HG02623 (cell line): Measurements from ENCODE around the gene POP7.
A peak's percentile ranks its signal among the peaks of the same experiment; 100 is the strongest.
"Not testable (repeated sequence)": the region's sequence is repeated elsewhere in the genome, so short reads cannot be mapped to it uniquely, and the experiment has no call there.

Source experiments
- ATAC-seq: cut with Tn5 transposase; IDR thresholded peaks from one replicate; pipeline ENCODE4 v1.9.1; 2021; ENCODE audit warnings: moderate library complexity; ENCODE audit not compliant: unreplicated experiment

Gene POP7

DNA sequence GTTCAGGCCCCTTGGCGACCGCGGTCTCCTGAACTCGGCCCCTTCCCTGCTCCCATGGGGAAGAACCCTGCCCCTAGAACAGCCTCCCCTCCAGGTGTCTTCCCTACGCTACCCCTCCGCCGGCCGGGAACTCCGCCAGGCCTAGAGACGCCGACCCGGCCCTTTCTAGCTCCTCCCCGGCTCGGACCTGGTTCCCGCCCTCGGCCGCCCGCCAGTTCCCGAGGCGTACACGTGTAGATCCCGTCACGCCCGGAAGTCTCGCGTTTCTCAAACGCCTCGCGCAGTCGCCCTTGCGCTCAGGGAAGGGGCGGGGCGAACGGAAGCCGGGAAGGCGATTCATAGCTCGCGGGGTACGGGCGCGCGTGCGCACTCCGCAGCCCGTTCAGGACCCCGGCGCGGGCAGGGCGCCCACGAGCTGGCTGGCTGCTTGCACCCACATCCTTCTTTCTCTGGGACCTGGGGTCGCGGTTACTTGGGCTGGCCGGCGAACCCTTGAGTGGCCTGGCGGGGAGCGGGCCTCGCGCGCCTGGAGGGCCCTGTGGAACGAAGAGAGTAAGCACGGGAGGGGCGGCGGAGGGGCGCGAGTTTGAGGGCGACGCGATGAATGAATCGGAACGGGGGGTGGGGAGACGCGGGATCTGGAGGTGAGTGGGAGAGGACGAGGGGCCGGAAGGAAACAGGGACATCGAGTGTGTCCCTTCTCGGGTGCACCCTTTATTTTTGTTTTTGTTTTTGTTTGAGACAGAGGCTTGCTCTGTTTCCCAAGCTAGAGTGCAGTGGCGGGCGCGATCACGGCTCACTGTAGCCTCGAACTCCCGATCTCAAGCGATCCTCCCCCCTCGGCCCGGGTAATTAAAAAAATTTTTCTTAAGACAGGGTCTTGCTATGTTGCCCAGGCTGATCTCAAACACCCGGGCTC, at the start of gene POP7:
Gene POP7, plus strand, starts transcription at position 369 of the 919 bp plus-strand sequence. CDS start 710 bp downstream, outside the sequence.
- ATAC-seq = peak; percentile 87

DNA sequence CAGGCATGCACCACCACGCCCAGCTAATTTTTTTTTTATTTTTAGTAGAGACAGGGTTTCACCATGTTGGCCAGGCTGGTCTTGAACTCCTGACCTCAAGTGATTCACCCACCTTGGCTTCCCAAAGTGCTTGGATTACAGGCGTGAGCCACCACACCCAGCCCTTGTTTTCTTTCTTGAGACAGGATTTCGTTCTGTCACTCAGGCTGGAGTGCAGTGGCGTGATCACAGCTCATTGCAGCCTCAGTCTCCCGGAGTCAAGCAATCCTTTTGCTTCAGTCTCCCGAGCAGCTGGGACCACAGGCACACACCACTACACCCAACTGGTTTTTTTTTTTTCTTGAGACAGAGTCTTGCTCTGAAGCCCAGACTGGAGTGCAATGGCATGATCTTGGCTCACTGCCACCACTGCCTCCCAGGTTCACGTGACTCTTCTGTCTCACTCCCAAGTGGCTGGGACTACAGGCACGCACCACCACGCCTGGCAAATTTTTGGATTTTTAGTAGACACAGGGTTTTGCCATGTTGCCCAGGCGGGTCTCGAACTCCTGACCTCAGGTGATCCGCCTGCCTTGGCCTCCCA, 43.6 kb upstream of the POP7 start:
- not testable (repeated sequence) for ATAC-seq

DNA sequence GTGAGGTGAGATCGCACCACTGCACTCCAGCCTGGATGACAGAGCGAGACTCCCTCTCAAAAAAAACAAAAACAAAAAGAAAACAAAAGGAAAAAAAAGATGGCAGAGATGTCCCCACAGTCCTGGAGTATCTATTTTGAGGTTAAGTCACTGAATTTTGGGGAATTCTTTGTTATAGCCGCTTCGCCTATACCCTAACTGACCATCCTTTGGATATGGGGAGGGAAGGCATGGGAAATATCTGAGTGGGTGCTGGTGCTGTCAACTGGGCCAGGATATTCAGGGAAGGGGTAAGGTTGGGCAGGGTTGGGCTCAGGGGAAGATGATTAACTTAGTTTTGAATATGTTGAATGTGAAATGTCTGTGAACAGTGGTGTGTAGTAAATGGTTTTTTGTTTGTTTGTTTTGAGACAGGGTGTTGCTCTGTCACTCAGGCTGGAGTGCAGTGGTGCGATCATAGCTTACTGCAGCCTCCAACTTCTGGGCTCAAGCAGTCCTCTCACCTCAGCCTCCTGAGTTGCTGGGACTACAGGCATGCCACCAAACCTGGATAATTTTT, 40.7 kb upstream of the POP7 start:
- no peak for ATAC-seq

- ATAC-seq = no peak
Observed at GRCh38 chr7:100667331-100668068, 38.4 kb upstream of the POP7 start.

- ATAC-seq = no peak
Observed at GRCh38 chr7:100668069-100668449, 37.9 kb upstream of the POP7 start.

- not testable (repeated sequence) for ATAC-seq
Observed at GRCh38 chr7:100669106-100669505, 36.8 kb upstream of the POP7 start.

- ATAC-seq = no peak
Observed at GRCh38 chr7:100670074-100670473, 35.8 kb upstream of the POP7 start.

DNA sequence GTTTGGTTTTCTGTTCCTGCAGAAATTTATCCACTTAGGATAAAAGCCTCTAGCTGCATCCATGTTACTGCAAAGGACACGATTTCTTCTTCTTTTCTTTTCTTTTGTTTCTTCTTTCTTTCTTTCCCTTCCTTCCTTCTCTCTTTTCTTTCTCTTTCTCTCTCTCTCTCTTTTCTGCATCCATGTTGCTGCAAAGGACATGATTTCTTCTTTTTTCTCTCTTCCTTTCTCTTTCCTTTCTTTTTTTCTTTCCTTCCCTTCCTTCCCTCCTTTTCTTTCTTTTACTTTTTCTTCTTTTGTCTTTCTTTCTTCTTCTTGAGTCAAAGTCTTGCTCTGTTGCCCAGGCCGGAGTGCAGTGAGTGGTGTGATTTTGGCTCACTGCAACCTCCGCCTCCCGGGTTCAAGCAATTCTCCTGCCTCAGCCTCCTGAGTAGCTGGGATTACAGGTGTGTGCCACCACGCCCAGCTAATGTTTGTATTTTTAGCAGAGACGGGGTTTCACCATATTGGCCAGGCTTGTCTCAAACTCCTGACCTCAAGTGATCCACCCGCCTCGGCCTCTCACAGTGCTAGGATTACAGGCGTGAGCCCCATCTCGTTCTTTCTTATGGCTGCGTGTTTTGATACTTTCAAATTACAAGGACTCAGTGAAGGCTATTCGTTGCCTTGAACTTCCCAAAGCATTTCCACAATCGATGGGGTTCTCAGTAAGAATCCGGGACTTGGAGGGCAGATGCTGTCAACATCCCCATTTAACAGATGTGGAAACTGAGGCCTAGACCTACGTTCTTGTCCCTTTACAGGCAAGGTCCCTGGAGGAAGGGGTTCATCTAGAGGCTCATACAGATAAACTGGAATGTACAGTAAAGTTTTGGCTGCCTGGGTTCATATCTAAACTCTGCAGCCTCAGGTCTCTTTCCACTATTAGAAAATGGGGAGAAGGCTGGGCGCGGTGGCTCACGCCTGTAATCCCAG, 34.3 kb upstream of the POP7 start:
- no peak for ATAC-seq

DNA sequence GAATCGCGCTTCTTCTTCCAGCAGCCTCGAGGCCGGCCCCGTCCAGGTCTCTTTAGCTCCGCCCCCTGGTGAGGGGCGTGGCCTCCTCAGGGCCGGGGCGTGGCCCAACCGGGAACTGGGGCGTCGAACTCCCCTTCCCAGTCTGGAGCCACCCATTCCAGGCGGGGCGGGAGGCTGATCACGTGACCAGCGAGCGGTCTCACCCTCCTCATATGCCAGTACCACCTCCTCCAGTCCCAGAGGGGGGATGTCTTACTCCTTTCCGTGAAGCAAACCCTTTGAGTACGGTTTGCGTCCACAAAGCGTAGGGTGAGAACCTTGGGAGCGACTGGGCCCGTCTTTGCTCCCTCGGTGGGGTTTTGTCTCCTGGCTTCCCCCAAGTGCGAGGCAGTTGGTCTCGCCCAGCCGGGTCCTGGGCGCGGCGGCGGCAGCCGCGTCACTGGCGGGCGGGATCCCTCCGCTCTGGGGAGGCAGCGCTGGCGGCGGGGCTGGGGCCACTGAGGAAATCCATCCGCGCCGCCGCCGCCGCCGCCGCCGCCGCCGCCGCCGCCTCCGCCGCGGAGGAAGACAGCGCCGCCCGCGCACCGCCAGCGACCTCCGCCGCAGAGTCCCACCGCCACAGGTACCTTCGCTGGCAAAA, 32.5 kb upstream of the POP7 start, which contains the start of gene GNB2:
Gene GNB2, plus strand, starts transcription at position 439 of the 640 bp plus-strand sequence. CDS start 2,526 bp downstream, outside the sequence.
- peak; percentile 74 for ATAC-seq

DNA sequence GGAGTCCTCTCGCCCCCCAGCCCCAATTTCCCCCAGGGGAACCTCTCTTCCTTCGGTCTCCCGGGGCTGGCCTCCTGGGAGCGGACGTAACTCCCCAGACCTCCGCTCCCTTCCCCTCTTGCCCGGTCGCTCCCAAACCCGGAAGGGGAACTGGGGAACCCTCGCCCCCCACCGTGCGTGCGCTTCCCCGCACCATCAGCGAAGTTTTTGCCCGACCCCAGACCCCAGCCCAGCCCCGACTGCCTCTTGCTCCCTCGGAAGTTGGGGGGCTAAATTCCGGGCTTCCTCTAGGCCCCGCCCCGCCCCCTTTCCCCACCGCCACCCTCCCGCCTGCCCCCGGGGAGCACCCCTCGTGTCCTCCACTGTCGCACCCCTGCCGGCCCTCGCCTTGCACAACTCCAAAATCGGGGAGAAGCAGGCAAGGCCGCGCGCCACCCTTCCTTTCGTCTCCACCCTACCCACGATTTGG, 31.9 kb upstream of the POP7 start:
- no peak for ATAC-seq

DNA sequence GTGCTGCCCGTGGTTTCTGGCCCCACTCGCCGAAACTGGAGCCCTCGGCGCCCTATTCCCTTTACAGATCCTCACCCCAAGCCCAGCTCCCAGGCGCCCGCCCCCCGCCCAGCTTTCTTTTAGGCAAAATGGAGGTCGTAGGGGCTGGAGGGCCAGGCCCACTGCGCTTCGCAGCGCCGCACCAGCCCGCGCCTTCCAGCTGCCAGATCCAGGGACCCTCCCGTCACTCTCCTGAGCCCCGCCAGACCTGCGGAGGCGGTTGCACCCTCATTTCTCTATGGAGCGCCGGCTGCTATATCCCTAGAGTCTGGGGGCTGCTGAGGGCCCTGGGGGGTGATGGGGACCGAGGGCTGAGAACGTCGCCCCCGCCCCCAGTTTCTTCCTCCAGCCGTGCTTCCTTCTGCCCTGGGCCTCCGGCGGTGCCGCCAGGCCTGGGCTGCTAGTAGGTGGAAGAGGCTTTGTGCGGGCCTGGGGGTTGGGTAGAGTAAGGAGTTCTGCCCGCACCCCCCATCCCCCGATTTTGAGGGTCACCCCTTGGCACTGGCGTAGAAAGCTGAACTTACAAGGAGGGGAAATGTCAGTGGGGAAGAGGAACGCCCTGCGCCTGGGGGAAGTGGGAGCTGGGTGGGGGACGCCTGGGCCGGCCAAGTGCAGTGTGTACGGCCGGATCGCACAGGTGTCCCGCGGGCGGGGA, 31.4 kb upstream of the POP7 start:
- ATAC-seq = no peak

DNA sequence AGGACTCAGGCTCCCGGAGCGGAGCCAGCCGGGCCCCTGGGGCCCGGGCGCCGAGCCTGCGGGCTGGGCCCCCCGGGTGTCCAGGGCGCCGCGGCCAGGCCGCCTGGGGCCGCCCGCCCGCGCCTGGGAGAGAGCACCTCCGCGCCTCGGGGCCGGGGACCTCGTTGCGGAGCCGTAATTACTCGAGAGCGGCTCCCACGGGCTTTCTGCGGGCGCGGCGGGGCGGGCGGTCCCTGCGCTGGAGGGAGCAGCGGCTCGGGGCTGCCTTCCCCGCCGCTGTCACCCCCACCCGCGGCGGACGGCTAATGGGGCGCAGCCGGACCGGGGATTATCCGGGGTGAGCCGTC, 30.8 kb upstream of the POP7 start:
- ATAC-seq = no peak

- no peak for ATAC-seq
Observed at GRCh38 chr7:100675581-100676350, 30.2 kb upstream of the POP7 start.

GRCh38 chr7:100676501-100677306, 29.2 kb upstream of the POP7 start:
- ATAC-seq = no peak

GRCh38 chr7:100677308-100678267, 28.3 kb upstream of the POP7 start:
- ATAC-seq = no peak

DNA sequence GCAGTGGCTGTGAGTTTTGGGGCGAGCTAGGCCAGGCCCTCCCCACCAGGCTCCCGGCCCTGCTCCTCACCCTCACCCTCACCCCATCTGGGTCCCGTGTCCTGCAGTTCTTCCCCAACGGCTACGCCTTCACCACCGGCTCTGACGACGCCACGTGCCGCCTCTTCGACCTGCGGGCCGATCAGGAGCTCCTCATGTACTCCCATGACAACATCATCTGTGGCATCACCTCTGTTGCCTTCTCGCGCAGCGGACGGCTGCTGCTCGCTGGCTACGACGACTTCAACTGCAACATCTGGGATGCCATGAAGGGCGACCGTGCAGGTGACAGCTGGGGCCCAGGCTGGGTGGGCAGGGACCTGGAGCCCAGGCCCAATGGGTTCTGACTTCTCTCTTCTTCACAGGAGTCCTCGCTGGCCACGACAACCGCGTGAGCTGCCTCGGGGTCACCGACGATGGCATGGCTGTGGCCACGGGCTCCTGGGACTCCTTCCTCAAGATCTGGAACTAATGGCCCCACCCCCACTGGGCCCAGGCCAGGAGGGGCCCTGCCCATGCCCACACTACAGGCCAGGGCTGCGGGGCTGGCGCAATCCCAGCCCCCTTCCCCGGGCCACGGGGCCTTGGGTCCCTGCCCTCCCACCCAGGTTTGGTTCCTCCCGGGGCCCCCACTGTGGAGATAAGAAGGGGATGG, 27.5 kb upstream of the POP7 start:
- no peak for ATAC-seq
